Lower leg skin (tissue), 3 donors: ENCODE results near the gene BLOC1S4.

Experiments used
- POLR2A ChIP-seq, 2 donors: fragments of 450-650 bp; IDR thresholded peaks; one replicate each; pipeline ENCODE4 v1.6.1; 2016 to 2017; ENCODE audit warnings: antibody characterized with exemption in 2 of 2, mild to moderate bottlenecking in 1 of 2, moderate library complexity in 1 of 2
- TF ChIP-seq, protein P1 (sequence below), 3 donors: fragments of 450-650 bp; IDR thresholded peaks; one replicate each; pipeline ENCODE4 v1.5.1; 2016; ENCODE audit warnings: antibody characterized with exemption in 3 of 3, mild to moderate bottlenecking in 3 of 3, moderate library complexity in 2 of 3

DNA sequence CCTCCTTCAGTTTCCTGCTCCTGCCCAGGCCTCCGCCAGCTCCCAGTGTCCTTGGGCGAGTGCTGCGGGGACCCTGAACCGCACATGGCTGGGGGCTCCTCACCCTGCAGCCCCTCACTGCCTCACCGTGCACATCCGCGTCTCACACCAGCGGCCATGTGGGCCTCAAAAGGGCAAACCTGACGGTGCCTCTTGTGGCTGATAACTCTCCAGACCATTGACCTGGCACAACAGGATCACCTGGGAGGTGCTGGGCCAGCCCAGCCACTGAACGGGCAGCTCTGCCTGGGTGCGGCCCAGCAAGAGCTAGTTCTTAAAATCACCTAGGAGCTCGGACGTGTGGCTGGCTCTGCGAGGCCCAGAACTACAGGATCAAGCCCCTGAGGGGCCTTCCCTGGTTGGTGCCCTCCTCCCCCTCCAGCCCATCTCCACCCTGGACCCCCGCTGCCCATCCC is 26.4 kb upstream of the BLOC1S4 start:
- TF ChIP-seq POLR2A (IDR thresholded peaks at IDR 0.05), result no peak
- TF ChIP-seq, protein P1, sequence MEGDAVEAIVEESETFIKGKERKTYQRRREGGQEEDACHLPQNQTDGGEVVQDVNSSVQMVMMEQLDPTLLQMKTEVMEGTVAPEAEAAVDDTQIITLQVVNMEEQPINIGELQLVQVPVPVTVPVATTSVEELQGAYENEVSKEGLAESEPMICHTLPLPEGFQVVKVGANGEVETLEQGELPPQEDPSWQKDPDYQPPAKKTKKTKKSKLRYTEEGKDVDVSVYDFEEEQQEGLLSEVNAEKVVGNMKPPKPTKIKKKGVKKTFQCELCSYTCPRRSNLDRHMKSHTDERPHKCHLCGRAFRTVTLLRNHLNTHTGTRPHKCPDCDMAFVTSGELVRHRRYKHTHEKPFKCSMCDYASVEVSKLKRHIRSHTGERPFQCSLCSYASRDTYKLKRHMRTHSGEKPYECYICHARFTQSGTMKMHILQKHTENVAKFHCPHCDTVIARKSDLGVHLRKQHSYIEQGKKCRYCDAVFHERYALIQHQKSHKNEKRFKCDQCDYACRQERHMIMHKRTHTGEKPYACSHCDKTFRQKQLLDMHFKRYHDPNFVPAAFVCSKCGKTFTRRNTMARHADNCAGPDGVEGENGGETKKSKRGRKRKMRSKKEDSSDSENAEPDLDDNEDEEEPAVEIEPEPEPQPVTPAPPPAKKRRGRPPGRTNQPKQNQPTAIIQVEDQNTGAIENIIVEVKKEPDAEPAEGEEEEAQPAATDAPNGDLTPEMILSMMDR (IDR thresholded peaks at IDR 0.05), result no peak
